GM21526 (cell line): ENCODE data around the gene FAM229B.
"Not testable (repeated sequence)": the region's sequence is repeated elsewhere in the genome, so short reads cannot be mapped to it uniquely, and the experiment has no call there.

Experiments
- ATAC-seq: cut with Tn5 transposase; IDR thresholded peaks from one replicate; pipeline ENCODE4 v1.9.1; 2021; ENCODE audit warnings: moderate library complexity; ENCODE audit not compliant: unreplicated experiment, low FRiP score

Gene FAM229B, protein sequence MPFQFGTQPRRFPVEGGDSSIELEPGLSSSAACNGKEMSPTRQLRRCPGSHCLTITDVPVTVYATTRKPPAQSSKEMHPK

DNA sequence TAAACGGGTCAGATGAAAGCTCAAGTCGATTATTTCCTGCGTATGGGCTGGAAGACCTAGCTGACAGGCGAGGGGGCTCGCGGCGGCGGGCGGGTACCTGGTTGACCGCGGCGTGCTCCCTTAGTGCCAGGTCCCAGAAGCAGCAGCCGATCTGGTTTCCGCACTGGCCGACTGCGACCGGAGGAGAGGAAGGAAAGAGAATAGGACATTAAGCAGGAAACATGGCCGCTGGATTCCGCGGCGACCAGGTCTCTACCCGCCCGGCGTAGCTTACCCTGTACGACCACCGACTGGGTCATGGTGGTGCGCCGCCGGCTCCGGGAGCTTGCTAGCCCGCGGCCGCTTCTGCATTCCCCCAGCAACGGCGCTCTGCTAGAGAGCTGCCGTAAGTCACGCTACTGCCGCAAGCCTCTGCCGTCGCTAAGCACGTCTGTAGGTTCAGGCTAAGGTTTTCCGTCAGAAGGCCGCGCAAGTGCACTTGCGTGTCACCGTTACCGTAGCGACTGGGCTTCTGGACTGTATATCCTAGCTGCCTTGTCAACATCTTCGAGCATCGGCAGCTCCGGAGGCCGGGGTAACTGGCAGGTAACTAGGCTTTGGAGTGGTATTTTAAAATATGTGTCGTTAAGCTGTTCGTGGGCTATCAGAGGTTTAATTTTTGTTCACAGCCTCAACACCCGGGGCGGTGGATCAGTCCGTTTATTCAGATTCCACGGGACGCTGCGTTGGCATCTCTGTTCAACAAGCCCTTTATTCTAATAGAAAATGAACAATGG lies at the start of gene FAM229B, which contains the start of gene TUBE1:
FAM229B (plus strand) TSS at position 456 of the 776 bp plus-strand sequence. CDS start 11,693 bp downstream, outside the sequence.
TUBE1 (minus strand) TSS at position 347 of the 776 bp plus-strand sequence; CDS start at position 299, 48 bp downstream.
- ATAC-seq = peak; percentile 98

DNA sequence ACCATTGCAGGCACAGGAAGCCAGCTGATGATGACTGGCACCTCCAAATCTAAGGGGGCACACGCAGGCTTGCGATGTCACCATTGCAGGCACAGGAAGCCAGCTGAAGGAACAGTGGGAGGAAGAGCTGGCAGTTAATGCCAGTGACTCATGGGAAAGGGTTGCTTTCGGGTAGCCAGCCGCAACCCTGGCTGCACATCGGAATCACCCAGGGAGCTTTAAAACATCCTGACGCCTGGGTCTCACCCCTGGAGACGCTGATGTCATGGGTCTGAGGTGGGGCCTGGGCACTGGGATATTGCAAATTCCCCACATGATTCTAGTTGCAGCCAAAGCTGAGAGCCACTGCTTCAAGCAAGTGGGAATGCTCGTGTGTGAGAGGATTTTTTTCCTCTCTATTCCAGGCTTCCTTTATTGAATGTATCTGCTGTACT lies 49.6 kb upstream of the FAM229B start:
- no peak for ATAC-seq

DNA sequence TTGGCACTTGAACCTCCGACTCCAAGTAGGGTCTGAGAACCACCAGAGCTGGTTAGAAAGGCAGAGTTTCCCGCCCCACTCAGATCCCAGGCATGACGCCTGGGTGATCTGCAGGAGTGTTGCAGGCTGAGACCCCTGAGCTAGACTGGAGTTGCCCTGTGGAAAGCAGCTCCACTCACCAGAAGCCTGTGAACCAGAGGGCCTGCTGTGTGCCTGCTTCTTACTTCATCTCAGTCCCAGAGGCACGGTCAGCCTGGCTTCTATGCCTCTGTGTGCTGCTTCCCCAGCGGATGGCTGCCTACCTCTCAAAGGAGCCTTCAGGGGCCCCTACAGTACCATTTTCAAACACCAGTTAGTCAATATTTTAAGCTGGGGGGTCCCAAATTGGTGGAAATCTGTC lies 49.1 kb upstream of the FAM229B start:
- ATAC-seq = no peak

DNA sequence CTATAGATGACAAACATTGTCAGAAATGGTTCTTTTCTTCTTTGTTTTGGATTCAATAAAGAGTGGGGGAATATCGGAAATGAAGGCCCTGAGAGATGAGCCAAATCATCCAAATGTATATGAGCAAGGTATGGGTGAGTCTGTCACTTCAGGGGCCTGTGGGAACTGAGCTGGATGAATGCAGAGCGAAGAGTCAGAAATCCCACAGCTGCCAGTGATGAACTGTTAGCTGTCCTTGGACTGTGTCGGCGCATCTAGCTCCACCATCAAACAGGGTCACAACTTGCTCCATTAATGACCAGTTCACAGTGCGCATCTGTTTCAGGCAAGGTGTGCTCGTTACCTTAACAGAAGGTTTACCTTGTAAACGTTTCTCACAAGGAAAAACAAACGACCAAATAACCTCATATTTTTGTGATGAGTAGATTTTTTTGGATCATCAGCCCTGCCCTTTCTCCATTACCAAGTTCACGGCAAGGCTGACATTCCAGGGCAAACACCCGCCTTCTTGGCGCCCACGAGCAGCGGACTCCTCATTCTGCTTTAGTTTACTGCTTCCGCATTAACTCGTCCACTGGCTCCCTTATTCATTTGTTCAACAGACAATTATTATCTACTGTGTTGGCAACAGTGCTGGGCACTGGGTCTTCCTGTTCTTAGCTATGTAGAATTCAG lies 48.5 kb upstream of the FAM229B start:
- ATAC-seq = no peak

DNA sequence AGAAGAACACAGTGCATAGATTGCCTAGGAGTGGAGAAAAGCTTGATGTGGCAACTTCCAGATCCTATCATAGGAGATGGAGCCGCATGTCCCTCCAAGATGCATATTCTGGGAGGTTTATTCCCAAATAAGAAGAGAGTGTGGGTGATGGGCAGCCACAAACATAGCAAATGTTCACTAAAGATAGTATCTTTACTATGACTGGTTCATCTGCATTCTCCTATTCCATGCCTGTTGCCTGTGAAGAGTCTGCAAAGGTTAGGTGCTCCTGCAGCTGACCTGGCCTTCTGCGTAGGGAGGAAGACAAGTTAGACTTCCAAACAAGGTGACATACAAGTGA lies 48.0 kb upstream of the FAM229B start:
- no peak for ATAC-seq

DNA sequence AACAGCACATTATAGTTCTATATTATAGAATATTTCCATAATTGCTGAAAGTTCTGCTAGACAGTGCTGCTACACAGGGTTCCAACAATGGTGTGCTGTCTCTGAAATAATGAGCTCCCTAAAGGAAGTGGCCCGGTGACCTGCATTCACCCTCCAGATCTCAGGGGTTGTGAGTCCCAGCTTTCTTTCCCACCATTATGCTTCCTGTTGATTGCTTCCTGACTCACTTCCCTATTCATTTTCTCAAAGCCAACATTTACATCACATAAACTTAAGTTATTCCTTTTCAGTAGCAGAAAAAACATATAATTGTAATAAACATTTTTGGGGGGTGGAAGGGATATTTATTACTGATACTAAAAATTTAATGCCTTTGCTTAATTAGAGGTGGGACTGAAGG lies 46.4 kb upstream of the FAM229B start:
- no peak for ATAC-seq

DNA sequence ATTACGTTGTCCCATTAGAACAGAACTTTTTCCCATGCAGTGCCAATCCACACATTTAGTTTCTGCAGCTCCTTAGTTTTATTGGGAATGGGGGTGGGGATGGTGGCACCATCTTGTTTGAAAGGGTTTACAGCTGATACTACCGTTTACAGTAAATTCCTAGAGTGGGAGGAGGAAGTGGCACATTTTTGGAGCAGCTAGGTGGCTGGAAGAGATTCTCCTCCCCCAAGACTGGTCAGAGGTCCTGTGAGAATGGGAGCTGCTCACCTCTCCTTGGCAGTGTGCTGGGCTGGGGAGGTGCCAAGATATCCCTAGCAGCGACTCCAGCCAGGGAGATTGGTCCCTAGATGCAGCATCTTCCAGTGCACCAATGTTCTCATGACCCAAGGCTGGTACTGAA lies 45.9 kb upstream of the FAM229B start:
- ATAC-seq = no peak

DNA sequence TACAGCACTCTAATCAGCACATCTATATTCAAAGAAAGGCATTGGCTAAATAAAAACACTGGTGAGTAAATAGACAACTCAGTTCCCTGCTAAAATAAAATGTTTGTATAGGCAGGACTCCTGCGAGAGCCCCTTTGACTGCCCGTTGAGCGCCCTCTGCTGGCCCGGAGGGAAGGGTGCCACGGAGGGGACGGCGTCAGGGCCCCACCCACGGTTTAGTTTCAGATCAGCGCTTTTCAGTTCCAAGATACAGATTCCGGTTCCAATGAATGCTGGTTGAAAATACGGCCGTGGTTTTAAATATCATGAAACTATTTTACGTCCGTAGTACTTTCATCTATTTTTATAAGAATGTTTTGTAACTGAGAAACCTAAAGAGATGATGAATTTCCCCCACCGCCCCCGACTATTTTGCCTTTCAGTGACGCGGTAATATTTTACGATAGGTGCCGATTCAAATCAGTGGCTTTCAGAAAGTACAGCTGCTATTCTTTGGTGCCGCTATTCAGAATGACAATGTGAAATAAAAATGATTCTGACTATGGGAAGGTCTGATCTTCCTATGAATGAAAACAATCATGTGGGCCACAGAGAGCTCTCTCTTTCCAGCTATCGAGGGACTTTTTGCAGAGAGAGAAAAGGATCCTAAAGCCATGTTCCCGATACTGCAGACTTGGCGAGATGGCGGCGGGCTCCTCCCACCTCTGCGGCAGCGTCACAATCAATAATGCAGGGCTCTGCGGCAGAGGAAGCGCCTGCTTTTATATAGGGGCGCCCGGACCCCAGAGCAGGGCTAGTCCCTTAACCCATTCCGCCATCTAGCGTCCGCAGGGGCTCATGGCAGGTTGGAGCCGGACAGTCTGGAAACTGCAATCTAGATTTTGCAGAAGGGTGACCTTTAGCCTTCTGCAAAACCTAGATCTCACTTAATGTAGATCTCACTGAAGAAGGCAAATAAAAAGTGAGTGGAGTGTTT lies 44.1 kb upstream of the FAM229B start:
- ATAC-seq = peak; percentile 93

DNA sequence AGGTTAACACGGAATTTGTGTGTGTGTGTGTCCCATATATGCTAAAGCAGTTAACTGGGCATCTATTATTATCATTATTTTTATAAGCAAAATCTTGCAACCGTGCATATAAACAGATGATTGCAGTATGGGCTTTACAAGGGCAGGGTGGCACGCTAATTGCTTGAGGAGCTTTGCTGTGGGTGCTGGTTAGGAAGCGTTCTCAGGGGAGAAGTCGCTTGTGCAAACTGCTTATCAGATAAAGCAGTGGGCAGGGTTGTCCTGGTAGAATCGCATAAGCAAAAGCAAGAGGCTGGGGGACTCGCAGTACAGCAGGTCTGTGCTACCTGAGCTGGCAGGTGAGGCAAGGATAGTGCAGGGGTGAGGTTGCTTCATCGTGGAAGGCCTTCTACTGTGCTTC lies 43.2 kb upstream of the FAM229B start:
- ATAC-seq = no peak

DNA sequence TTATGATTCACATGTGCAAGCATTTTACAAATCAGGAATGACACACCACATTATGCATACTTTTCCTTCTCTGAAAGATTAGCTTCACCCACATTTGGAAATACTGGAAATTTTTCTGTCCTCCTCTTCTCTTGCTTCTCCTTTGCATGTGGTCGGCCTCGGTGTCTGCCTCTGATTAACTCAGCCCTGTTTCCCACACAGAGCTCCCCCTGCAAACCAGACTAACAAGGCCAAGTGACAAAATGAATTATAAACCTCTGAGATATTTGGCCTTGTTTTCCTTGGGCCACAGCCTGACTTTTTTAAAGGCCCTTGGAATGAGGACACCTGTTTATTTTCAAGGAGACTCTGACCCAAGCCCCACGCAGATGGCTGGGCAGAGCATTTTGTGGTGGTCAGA lies 42.5 kb upstream of the FAM229B start:
- no peak for ATAC-seq

DNA sequence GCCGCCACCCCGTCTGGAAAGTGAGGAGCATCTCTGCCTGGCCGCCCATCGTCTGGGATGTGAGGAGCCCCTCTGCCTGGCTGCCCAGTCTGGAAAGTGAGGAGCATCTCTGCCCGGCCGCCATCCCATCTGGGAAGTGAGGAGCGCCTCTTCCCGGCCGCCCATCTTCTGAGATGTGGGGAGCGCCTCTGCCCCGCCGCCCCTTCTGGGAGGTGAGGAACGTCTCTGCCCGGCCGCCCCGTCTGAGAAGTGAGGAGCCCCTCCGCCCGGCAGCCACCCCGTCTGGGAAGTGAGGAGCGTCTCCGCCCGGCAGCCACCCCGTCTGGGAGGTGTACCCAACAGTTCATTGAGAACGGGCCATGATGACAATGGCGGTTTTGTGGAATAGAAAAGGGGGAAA lies 39.9 kb upstream of the FAM229B start:
- not testable (repeated sequence) for ATAC-seq

DNA sequence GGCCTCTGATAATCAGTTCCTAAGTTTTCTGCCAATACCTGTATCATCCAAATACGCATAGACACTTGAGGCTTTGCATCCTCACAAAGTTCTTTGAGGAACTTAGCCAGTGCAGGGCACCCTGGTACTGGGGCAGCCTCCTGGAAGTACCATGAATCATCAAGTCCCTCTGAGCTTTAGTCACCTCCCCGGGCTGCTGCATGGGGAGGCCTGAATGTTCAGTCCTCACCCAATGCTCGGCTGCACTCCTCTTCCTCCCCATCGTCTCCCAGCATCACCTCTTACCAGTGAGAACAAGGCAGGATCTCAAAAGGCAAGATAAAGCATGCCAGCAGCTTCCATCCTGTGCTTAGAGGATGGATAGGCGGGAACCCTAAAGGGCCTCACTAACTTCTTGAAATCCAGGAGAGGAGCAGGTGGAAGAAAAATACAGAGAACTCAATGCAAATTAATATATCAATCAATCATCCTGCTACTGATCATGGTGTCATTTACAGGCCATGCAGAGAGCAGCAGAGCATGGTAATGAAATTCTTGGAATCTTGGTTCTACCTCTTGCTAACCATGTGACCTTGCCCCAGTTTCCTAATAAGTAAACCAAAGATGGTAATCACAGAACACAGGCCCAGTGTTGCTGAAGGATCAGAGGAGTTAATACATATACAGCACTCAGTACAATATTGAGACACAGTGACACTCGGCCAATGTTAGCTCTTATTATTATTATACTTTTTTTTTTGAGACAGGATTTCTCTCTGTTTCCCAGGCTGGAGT lies 38.2 kb upstream of the FAM229B start:
- ATAC-seq = no peak

DNA sequence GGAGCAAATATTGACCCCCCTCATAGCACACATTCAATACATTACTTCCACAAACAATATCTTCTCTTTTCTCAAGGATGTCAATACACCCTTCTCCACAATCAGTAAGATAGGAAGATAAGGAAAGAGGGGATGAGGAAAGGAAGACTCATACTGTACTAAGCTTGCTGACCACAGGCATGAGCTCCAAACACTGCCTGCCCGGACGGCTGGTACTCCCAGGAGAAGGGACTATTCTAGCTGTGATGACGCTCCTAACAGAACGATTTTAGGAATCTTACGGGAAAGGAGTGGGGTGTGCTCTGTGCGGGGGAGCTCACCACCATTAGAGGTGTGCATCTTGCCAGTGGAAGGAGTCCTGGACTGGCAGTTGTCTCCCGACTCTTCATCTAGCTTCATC lies 37.4 kb upstream of the FAM229B start:
- ATAC-seq = no peak

DNA sequence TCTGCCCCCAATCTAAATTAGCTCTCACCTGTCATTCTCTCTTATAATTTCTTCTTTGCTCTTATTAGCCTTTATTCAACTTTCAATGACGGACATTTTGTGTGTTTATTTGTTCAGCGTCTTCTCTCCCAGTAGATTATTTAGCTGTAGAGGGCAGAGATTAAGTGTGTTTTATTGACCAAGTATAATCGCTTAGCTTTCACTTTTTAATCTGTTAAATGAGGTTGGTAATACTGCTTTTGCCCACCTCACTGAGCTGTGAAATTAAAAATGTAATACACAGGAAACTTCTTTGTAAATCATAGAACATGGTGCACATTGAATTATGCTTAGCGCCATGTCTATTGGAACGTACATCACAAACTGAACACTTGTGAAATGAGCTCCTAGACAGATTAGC lies 37.0 kb upstream of the FAM229B start:
- no peak for ATAC-seq

DNA sequence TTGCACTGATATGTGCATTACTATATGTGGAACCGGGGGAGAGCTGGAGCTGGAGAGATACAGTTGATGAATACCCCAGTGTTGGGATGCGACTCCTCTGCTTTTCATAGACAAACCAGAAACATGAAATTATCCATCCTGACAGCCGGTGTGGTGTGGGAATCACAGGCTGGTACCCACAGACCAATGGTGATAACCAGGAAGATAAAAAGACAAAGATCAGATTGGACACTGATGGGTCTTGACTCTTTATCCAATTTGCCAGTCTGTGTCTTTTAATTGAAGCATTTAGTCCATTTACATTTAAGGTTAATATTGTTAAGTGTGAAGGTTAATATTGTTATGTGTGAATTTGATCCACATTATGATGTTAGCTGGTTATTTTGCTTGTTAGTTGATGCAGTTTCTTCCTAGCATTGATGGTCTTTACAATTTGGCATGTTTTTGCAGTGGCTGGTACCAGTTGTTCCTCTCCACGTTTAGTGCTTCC lies 36.1 kb upstream of the FAM229B start:
- not testable (repeated sequence) for ATAC-seq

DNA sequence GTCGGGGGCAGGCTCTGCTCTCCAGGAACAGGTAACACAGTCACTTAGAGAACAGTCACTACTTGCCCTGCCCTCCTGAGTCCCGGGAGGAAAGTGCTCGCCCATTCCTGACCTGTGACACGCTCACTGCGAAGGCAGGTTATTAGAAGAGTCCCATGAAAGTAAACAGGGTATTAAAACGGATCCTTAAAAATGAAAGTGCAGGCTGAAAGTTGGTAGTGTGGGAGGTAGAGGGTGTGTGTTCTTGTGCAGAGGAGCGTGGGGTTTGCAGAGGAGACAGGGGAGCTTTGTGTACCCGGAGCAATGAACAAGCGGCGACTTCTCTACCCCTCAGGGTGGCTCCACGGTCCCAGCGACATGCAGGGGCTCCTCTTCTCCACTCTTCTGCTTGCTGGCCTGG lies 33.4 kb upstream of the FAM229B start, which contains the start of gene CCN6:
CCN6 (plus strand) TSS at position 104 of the 400 bp plus-strand sequence; CDS start at position 358, 254 bp downstream.
- no peak for ATAC-seq

DNA sequence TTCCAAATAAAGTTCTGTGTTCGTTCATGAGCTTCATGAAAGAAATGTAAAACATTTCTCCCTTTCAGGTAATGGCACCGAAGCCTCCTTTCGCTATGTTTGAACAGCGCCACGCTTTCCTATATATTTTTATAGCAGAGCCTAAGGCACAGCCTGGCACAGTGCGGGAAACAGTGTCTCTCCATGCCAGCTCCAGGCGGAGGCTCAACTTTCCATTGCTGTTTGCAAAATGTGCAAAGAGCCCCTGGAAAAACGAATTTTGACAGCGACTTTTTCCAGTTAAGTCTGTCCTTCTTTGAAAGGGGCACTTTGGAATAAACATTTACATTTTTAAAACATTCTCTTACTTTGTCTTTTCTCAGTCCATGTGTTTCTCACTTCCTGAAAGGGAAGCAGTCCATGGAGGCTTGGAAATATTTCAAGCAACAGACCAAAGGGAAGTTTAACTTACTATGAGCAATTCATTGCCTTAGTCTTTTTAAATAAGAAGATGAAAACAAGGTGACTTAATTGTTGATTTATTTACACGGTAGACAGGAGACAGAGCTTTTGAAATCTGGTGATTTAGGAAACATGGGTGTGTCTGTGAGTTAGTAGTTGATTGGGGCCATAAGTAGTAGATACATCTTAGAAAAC lies 32.7 kb upstream of the FAM229B start:
- ATAC-seq = no peak

DNA sequence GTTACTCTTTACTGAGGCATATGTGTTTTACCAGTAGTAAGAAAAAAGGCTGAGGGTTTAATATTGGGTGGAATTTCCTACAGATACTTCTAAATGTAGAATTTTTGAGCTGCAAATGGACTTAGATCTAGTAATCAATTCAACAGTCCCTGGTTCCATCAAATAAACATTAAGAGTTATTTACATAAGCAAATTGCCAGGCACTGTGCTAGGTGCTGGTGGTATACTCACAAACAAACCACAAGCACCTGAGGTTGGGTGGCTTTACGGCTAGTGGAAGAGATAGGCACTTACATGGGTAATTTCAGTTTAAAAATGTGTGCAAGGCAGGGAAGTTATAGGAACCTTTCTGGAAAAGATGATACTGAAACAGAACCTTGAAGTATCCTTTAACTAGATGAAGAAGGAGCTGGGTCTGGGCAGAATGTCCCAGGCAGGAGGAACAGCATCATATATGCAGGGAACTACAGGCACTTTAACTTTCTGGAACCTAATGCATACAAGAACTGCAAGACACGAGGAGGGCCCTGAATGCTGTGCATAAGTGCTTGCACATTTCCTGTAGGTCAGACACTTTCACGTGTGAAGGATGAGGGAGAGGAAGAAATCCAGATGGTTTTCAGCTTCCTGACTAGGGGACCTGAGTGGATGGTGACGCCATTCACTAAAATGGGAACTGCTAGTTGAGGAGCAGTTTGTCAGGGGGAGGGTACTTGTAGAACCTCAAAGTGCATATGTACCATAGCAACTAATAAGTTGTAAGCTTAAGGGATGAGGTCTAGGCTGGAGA lies 29.0 kb upstream of the FAM229B start:
- ATAC-seq = no peak
